HG02885 (cell line): ENCODE measurements around the gene BRD4.

Experiments used
- ATAC-seq: cut with Tn5 transposase; IDR thresholded peaks from one replicate; pipeline ENCODE4 v1.9.1; 2021; ENCODE audit warnings: mild to moderate bottlenecking; ENCODE audit not compliant: unreplicated experiment, poor library complexity

BRD4 gene

GRCh38 chr19:15251749-15252397, 80.5 kb downstream of the BRD4 start:
- no peak for ATAC-seq

- ATAC-seq, result no peak
Measured at GRCh38 chr19:15251010-15251748, 81.2 kb downstream of the BRD4 start.

- no peak for ATAC-seq
Measured at GRCh38 chr19:15250640-15250993, 81.7 kb downstream of the BRD4 start.

- ATAC-seq, result no peak
Measured at GRCh38 chr19:15249972-15250639, 82.2 kb downstream of the BRD4 start.

- ATAC-seq, result no peak
Measured at GRCh38 chr19:15249528-15249874, 82.8 kb downstream of the BRD4 start.

GRCh38 chr19:15248648-15249527, 83.5 kb downstream of the BRD4 start:
- no peak for ATAC-seq

GRCh38 chr19:15248106-15248505, 84.2 kb downstream of the BRD4 start:
- ATAC-seq, result no peak

- ATAC-seq, result no peak
Measured at GRCh38 chr19:15247107-15248014, 85.0 kb downstream of the BRD4 start.

GRCh38 chr19:15246198-15246481, 86.2 kb downstream of the BRD4 start:
- ATAC-seq, result no peak

GRCh38 chr19:15245370-15246197, 86.8 kb downstream of the BRD4 start:
- no peak for ATAC-seq

- ATAC-seq, result no peak
Measured at GRCh38 chr19:15244808-15245207, 87.5 kb downstream of the BRD4 start.

- no peak for ATAC-seq
Measured at GRCh38 chr19:15244106-15244803, 88.1 kb downstream of the BRD4 start.

- no peak for ATAC-seq
Measured at GRCh38 chr19:15243236-15243957, 88.9 kb downstream of the BRD4 start.

- ATAC-seq, result no peak
Measured at GRCh38 chr19:15241259-15241910, 91.0 kb downstream of the BRD4 start.

GRCh38 chr19:15240515-15240914, 91.8 kb downstream of the BRD4 start:
- ATAC-seq, result no peak

- ATAC-seq, result no peak
Measured at GRCh38 chr19:15239337-15239949, 92.9 kb downstream of the BRD4 start.

- ATAC-seq, result no peak
Measured at GRCh38 chr19:15238639-15239155, 93.6 kb downstream of the BRD4 start.
